ENCODE measurements around the gene POTEG.
"Not testable (repeated sequence)": the region's sequence is repeated elsewhere in the genome, so short reads cannot be mapped to it uniquely, and the experiment has no call there.

POTEG gene

DNA sequence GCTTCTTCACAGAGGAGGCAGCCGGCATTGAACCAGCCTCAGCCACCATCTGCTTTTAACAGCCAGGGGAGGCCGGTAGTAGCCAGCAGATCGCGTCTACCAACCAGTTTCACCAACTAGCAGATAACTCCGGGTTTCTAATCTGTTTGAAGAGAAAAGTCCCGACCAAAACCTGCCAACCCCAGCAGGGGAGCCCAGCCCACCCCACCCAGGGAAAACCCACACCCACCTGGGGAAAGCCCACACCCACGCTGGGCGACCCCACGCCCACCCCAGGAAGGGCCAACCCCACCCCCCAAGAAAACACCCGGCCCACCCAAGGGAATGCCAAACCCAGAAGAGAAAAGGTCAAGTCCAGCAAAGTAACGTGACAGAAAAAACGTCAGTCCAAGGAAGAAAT, at the start of gene POTEG:
Gene POTEG, minus strand, starts transcription at position 101 of the 400 bp plus-strand sequence. Its CDS starts 52 bp downstream, at position 49.
- not testable (repeated sequence) for FAIRE-seq; DNase-seq (ENCODE audit: insufficient read length, low spot score)

DNA sequence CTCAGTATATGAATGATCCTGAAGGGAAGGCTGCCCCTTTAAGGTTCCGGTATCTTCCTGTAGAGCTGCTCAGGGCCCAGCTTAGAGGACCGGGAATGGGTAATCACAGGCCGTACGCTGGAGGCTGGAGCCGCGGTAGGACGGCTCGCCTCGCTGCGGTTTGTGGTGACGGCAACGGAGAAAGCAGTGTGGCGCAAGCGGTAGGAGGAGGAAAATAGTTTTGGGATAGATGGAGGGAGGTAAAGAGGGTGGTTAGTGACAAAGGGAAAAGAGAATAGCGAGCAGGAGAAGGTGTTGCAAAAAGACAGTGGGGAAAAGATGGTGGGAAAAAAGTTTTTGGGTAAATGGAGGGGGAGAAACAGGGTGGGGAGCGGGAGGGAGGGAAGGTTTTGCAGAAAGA, 48.0 kb upstream of the POTEG start:
- FAIRE-seq; DNase-seq (ENCODE audit: insufficient read length, low spot score): not testable (repeated sequence)

- not testable (repeated sequence) for FAIRE-seq; DNase-seq (ENCODE audit: insufficient read length, low spot score)
Measured at GRCh38 chr14:19481421-19481820, 47.3 kb upstream of the POTEG start.

GRCh38 chr14:19480491-19480890, 46.4 kb upstream of the POTEG start:
- FAIRE-seq; DNase-seq (ENCODE audit: insufficient read length, low spot score): not testable (repeated sequence)

GRCh38 chr14:19445761-19446160, 11.6 kb upstream of the POTEG start:
- not testable (repeated sequence) for DNase-seq (ENCODE audit: insufficient read length, low spot score); FAIRE-seq

DNA sequence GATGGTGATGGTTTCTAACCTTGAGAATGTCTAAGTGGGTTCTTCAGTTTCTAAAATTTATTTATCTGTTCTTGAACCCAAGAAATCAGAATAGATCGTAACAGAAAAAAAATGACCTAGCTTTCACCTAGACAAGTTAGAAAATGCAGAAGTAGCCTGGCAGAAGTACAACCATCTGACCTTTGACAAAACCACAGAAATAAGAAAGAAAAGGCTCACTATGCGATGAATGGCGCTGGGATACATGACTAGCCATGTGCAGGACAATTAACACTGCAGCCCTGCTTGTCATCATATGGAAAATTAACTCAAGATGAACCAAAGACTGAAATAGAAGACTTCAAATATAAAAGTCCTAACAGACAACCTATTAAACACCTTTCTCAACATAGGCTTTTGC, 5.7 kb upstream of the POTEG start:
- FAIRE-seq; DNase-seq (ENCODE audit: insufficient read length, low spot score): not testable (repeated sequence)

GRCh38 chr14:19439219-19439618, 5.1 kb upstream of the POTEG start:
- FAIRE-seq; DNase-seq (ENCODE audit: insufficient read length, low spot score): not testable (repeated sequence)

GRCh38 chr14:19437126-19437443, 2.9 kb upstream of the POTEG start:
- not testable (repeated sequence) for FAIRE-seq; DNase-seq (ENCODE audit: insufficient read length, low spot score)

DNA sequence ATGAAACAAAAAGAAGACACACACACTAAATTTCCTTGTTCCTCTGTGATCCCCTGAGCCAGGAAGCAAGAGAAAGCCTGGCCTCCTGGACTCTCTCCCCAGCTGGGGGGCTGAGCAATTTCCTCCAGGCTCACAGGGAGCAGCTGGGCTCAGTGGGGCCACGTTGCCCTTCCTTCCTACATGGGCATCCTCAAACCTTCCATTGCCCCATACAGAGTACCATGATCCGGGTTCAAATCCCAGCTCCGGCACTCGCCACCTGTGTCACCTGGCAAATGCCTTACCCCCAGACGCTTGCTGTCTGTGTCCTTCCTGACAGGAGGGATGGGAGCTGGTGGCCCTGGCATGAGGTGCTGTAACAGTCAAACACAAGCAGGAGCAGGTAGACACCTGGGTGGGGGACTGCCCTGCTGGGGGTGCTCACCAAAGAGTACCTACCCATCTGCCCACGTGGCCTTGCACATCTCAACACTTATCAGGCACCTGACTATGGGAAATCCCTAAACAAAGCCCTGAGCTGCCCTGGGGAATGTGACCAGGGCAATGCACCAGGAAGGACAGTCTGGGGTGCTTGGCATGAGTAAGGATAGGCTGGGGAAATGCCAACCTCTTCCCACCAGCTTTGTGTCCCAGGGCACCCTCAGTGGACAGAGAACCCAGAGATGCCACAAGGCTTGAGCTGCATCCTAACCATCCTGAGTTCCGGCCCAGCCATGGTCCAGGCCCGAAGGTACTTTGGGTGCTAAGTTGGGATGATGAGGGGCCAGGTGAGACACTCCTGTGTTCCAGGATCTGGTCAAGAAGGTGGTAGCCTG, 2.4 kb upstream of the POTEG start:
- DNase-seq (ENCODE audit: insufficient read length, low spot score); FAIRE-seq: not testable (repeated sequence)

- not testable (repeated sequence) for DNase-seq (ENCODE audit: insufficient read length, low spot score); FAIRE-seq
Measured at GRCh38 chr14:19435852-19436251, 1.7 kb upstream of the POTEG start.

DNA sequence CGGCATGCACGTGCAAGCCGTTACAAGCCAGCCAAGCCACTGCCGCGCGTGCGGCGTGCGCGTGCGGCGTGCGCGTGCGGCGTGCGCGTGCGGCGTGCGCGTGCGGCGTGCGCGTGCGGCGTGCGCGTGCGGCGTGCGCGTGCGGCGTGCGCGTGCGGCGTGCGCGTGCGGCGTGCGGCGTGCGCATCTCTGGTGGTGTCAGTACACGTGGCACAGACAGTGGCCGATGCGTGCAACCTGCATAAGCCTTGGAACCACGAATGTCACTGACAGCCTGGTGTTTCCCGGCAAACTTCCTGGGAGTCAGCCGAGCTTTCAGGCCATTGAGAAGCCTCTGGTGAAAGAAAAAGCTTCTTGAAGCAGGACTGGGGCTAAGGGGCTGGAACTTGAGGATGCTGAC, 750 bp upstream of the POTEG start:
- not testable (repeated sequence) for DNase-seq (ENCODE audit: insufficient read length, low spot score); FAIRE-seq

GRCh38 chr14:19433765-19434164, 376 bp downstream of the POTEG start:
- not testable (repeated sequence) for DNase-seq (ENCODE audit: insufficient read length, low spot score); FAIRE-seq

- FAIRE-seq; DNase-seq (ENCODE audit: insufficient read length, low spot score): not testable (repeated sequence)
Measured at GRCh38 chr14:19408519-19408918, 25.6 kb downstream of the POTEG start.

DNA sequence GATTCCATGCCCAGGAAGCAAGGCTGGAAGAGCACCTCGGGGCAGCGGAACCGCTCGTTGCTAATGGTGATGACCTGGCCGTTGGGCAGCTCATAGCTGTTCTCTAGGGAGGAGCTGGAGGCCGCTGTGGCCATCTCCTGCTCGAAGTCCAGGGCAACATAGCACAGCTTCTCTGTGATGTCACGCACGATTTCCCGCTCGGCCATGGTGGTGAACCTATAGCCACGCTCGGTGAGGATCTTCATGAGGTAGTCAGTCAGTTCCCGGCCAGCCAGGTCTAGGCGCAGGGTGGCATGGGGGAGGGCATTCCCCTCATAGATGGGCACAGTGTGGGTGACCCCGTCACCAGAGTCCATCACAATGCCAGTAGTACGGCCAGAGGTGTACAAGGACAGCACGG, 32.0 kb downstream of the POTEG start:
- not testable (repeated sequence) for FAIRE-seq

GRCh38 chr14:19394727-19395126, 39.4 kb downstream of the POTEG start:
- not testable (repeated sequence) for DNase-seq (ENCODE audit: insufficient read length, low spot score); FAIRE-seq

More for the DNA sequence above, 32.0 kb downstream of the POTEG start:
- DNase-seq (ENCODE audit: insufficient read length, low spot score) = not testable (repeated sequence)

DNA sequence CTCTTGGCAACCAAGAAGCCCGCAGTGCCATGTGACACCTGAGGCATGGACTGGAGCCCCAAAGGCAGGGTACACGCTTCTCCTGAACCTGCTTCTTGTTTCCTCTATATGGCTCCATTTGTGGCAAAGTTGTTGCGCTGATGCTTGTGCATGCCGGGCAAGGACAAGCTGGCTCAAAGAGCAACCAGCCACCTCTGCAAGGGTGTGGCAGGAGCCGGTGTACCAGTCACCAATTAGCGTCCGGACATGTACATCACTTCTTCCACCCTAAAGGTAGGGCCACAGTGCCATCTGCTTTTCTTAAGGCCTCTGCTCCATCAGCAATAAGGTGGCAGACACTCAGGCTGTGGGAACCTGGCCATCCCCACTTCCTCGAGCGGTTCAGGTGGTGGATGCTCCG, 43.9 kb downstream of the POTEG start:
- not testable (repeated sequence) for DNase-seq (ENCODE audit: insufficient read length, low spot score); FAIRE-seq

GRCh38 chr14:19388741-19389140, 45.4 kb downstream of the POTEG start:
- FAIRE-seq = not testable (repeated sequence)

DNA sequence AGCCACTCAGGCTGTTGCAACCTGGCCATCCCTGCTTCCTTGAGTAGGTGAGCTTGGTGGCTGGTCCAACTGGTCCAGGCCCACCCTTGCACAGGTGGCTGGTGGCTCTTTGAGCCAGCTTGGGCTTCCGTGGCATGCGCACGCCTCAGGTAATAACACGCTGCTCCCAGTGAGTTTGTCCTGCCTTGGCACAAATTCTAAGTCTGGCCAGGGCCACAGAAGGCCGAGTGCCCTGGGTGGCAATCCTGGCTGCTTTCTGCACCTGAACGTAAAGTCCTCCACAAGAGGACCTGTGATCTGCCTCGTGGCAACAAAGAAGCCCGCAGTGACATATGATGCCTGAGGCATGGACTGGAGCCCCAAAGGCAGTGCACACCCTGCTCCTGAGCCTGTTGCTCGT, 47.1 kb downstream of the POTEG start:
- not testable (repeated sequence) for FAIRE-seq; DNase-seq (ENCODE audit: insufficient read length, low spot score)

More at GRCh38 chr14:19388741-19389140, 45.4 kb downstream of the POTEG start:
- not testable (repeated sequence) for DNase-seq (ENCODE audit: insufficient read length, low spot score)

DNA sequence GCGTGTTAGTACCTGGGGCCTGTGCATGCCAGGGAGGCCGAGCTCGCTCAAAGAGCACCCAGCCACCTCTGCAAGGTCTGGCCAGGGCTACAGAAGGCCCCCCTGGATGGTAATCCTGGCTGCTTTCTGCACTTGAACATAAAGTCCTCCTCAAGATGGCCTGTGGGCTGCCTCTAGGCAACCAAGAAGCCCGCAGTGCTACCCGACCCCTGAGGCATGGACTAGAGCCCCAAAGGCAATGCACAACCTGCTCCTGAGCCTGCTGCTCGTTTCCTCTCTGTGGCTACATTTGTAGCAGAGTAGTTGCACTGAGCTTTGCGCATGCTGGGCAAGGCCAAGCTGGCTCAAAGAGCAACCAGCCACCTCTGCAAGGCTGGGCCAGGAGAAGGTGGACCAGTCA, 47.8 kb downstream of the POTEG start:
- DNase-seq (ENCODE audit: insufficient read length, low spot score); FAIRE-seq: not testable (repeated sequence)

- not testable (repeated sequence) for DNase-seq (ENCODE audit: insufficient read length, low spot score); FAIRE-seq
Measured at GRCh38 chr14:19384088-19384781, 49.9 kb downstream of the POTEG start.

DNA sequence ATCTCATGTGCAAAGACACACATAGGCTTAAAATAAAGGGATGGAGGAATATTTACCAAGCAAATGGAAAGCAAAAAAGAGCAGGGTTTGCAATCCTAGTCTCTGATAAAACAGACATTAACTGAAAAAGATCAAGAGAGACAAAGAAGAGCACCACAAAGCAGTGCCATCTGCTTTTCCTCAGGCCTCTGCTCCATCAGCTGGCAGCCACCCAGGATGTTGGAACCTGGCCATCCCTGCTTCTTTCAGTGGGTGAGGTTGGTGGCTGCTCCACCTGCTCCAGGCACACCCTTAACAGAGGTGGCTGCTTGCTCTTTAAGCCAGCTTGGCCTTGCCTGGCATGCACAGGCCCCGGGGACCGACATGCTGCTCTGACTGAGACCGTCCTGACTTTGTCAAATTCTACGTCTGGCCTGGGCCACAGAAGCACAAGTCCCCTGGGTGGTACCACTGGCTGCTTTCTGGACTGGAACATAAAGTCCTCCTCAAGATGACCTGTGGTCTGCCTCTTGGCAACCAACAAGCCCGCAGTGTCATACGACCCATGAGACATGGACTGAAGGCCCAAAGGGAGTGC, 51.0 kb downstream of the POTEG start:
- FAIRE-seq; DNase-seq (ENCODE audit: insufficient read length, low spot score): not testable (repeated sequence)

Measured in H54 (cell line).